Testis (tissue), 3 donors: ENCODE measurements around the gene DGKD. TPM values are rescaled to one million over a fixed set of nuclear protein-coding genes. Genes with fewer than 3 reads are reported as not detected.

Experiments
- DNase-seq: peaks from one replicate; pipeline ENCODE4 v3.0.0-alpha.2; 2019
- H3K27ac ChIP-seq, 2 donors: fragments of 200-600 bp; sonication (generic); one replicate each; pipeline ENCODE4 v1.5.1; 2019
- H3K27me3 ChIP-seq: fragments of 200-600 bp; sonication (generic); one replicate; pipeline ENCODE4 v1.5.1; 2019
- H3K36me3 ChIP-seq: fragments of 200-600 bp; sonication (generic); one replicate; pipeline ENCODE4 v1.5.1; 2017; ENCODE audit warnings: low read depth; ENCODE audit errors: missing control alignments
- H3K4me1 ChIP-seq: fragments of 200-600 bp; sonication (generic); one replicate; pipeline ENCODE4 v1.5.1; 2019
- H3K4me3 ChIP-seq, 2 donors: fragments of 200-600 bp; sonication (generic); one replicate each; pipeline ENCODE4 v1.5.1; 2017 to 2019
- H3K9me3 ChIP-seq: fragments of 200-600 bp; sonication (generic); one replicate; pipeline ENCODE4 v1.5.1; 2017
- CTCF ChIP-seq, 3 experiments: fragments of 450-650 bp in 2 of 3; fragments of 200-600 bp in 1 of 3; sonication (generic) in 1 of 3; IDR thresholded peaks; one replicate each; pipeline ENCODE4 v1.5.1; 2016 to 2019; ENCODE audit warnings: antibody characterized with exemption in 3 of 3, mild to moderate bottlenecking in 2 of 3, moderate library complexity in 1 of 3
- POLR2A ChIP-seq: fragments of 450-650 bp; IDR thresholded peaks from one replicate; pipeline ENCODE4 v1.6.1; 2017; ENCODE audit warnings: antibody characterized with exemption, mild to moderate bottlenecking, moderate library complexity
- WGBS, 2 donors: methylation state at CpG; one replicate each; pipeline ENCODE4 v1.1.5; 2018; 5-methylcytosine and 5-hydroxymethylcytosine counted together
- intact Hi-C: fragments of 100-400 bp; cut with DNase I; formaldehyde crosslinking; loops from one replicate; pipeline ENCODE4 v1.15.1; 2023; ENCODE audit warnings: low total_unique reads
- polyA plus RNA-seq: library from polyadenylated mRNA; stranded (reverse); fragments of 350-450 nt; fragmentation: Illumina TruSeq; extraction: RNeasy Lipid Tissue Mini Kit (QIAGEN cat#74804); gene quantifications from one replicate; pipeline ENCODE4 v1.2.3, GENCODE V29; 2014; ENCODE audit warnings: low read depth, low replicate concordance; ENCODE audit not compliant: insufficient read depth
- total RNA-seq, 2 donors: library from RNA; depleted of rRNA; stranded (reverse); fragments of >200 nt; gene quantifications; one replicate each; pipeline ENCODE4 v1.2.3, GENCODE V29; 2016

The DGKD gene
- total and polyA plus RNA-seq, 3 donors from 2014 or later, result 65.1 to 80.1 (median 66.7) TPM

GRCh38 chr2:233336541-233336940 is 17.8 kb upstream of the DGKD start:
- no peak for DNase-seq
- Histone ChIP-seq H3K27me3 (no peaks in the 10 kb centered on the region), H3K36me3 (no peaks in the 10 kb centered on the region), H3K27ac (no peak overlapping the region), H3K9me3 (no peaks in the 10 kb centered on the region), H3K4me1 (no peaks in the 10 kb centered on the region), H3K4me3 (no peak overlapping the region)
- WGBS, 2 donors, result 87 to 92% methylated on average over 4 to 5 of the region's 5 CpGs
- intact Hi-C loops, result no loop called here
- TF ChIP-seq POLR2A (no peak), CTCF (IDR thresholded peaks at IDR 0.05) (no peak)

GRCh38 chr2:233338046-233338445 is 16.2 kb upstream of the DGKD start:
- intact Hi-C loops, result no loop called here
- H3K27me3 ChIP-seq, result no peaks in the 10 kb centered on the region
- no peaks in the 10 kb centered on the region for H3K9me3 ChIP-seq
- TF ChIP-seq CTCF (IDR thresholded peaks at IDR 0.05), result no peak
- TF ChIP-seq POLR2A, result no peak
- no peak for DNase-seq
- 78 to 81% methylated on average over 5 of the region's 5 CpGs for WGBS, 2 donors
- no peaks in the 10 kb centered on the region for H3K36me3 ChIP-seq
- no peak overlapping the region for H3K4me3 ChIP-seq
- no peak overlapping the region for H3K27ac ChIP-seq
- H3K4me1 ChIP-seq, result no peaks in the 10 kb centered on the region

GRCh38 chr2:233338812-233339368 is 15.4 kb upstream of the DGKD start:
- H3K9me3 ChIP-seq, result no peaks in the 10 kb centered on the region
- TF ChIP-seq CTCF (IDR thresholded peaks at IDR 0.05), result no peak
- no peak for TF ChIP-seq POLR2A
- H3K4me1 ChIP-seq, result no peaks in the 10 kb centered on the region
- 84 to 91% methylated on average over 3 of the region's 3 CpGs for WGBS, 2 donors
- no peaks in the 10 kb centered on the region for H3K36me3 ChIP-seq
- no peak for DNase-seq
- H3K27ac ChIP-seq, result no peak overlapping the region
- no peak overlapping the region for H3K4me3 ChIP-seq
- intact Hi-C loops, result no loop called here
- H3K27me3 ChIP-seq, result no peaks in the 10 kb centered on the region

GRCh38 chr2:233339427-233339826 is 14.9 kb upstream of the DGKD start:
- no peak overlapping the region for H3K27ac ChIP-seq

More at GRCh38 chr2:233339427-233339826, 14.9 kb upstream of the DGKD start:
- H3K36me3 ChIP-seq, result no peaks in the 10 kb centered on the region
- H3K27me3 ChIP-seq, result no peaks in the 10 kb centered on the region
- no peaks in the 10 kb centered on the region for H3K4me1 ChIP-seq
- intact Hi-C loops, result no loop called here
- TF ChIP-seq POLR2A, result no peak
- no peak for TF ChIP-seq CTCF (IDR thresholded peaks at IDR 0.05)
- DNase-seq, result no peak
- H3K9me3 ChIP-seq, result no peaks in the 10 kb centered on the region
- H3K4me3 ChIP-seq, result no peak overlapping the region
- 67 to 68% methylated on average over 3 of the region's 3 CpGs for WGBS, 2 donors
